Fibroblast of mammary gland (primary cell): ENCODE measurements around the gene RNF11.

Source experiments
- DNase-seq: peaks from one replicate; pipeline ENCODE4 v3.0.0-alpha.2; 2010; ENCODE audit warnings: low read depth
- H3K4me3 ChIP-seq: 2 replicates; pipeline ENCODE4 v1.5.1; 2011; ENCODE audit warnings: low read depth, mild to moderate bottlenecking, low read length, moderate library complexity; ENCODE audit not compliant: control insufficient read depth
- CTCF ChIP-seq: conservative IDR thresholded peaks from 2 replicates; pipeline ENCODE4 v1.5.1; 2011; ENCODE audit warnings: low read depth, low read length, inconsistent platforms; ENCODE audit not compliant: control insufficient read depth, insufficient read depth

The RNF11 gene

GRCh38 chr1:51203121-51203873 lies 32.8 kb upstream of the RNF11 start:
- no peak for DNase-seq
- H3K4me3 ChIP-seq: no peak overlapping the region
- TF ChIP-seq CTCF: no peak

- DNase-seq: no peak
- TF ChIP-seq CTCF: no peak
- H3K4me3 ChIP-seq: no peak overlapping the region
These were observed 32.2 kb upstream of the RNF11 start for GRCh38 chr1:51203874-51204245.

GRCh38 chr1:51210055-51210454 lies 26.0 kb upstream of the RNF11 start:
- no peak for DNase-seq
- no peak for TF ChIP-seq CTCF
- no peak overlapping the region for H3K4me3 ChIP-seq

- TF ChIP-seq CTCF: no peak
- DNase-seq: no peak
- H3K4me3 ChIP-seq: no peak overlapping the region
These were observed 25.4 kb upstream of the RNF11 start for GRCh38 chr1:51210676-51211075.

- peak; percentile 81 for DNase-seq
- no peak overlapping the region for H3K4me3 ChIP-seq
- TF ChIP-seq CTCF: no peak
These were observed 21.4 kb upstream of the RNF11 start for GRCh38 chr1:51214615-51215131.

GRCh38 chr1:51215169-51215568 lies 20.9 kb upstream of the RNF11 start:
- no peak overlapping the region for H3K4me3 ChIP-seq
- no peak for TF ChIP-seq CTCF
- DNase-seq: no peak
